ENCODE results near the gene TFF3.

Gene TFF3

DNA sequence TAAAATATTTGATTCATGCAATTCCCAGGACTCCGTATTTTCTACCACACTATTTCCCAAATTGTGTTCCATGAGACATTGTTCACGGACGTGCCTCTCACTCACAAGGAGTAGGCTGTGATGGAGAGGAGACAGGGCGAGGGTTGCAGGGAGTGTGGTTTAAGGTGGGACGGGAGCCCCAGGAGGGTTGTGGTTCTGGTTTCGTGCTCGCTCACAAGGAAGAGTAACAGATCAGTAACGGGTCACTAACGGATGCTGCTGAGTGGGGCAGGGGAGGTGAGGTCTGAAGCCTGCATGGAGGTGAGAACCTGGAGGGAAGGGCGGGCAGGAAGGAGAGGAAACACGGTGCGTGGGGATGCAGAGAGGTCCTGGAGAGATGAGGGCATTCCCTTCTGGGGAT is 28.8 kb downstream of the TFF3 start:
- ChIA-PET POLR2A (no interaction called here), CTCF (no interaction called here)
- no peak for DNase-seq (ENCODE audit: extremely low spot score)
- TF ChIP-seq FOXM1 (IDR thresholded peaks at IDR 0.05; ENCODE audit: borderline replicate concordance): no peak
- TF ChIP-seq FOXA1 (IDR thresholded peaks at IDR 0.05): no peak
- no peak for TF ChIP-seq ELF4 (IDR thresholded peaks at IDR 0.05)
- no peak for TF ChIP-seq NFRKB (IDR thresholded peaks at IDR 0.05)
- TF ChIP-seq, protein P1, sequence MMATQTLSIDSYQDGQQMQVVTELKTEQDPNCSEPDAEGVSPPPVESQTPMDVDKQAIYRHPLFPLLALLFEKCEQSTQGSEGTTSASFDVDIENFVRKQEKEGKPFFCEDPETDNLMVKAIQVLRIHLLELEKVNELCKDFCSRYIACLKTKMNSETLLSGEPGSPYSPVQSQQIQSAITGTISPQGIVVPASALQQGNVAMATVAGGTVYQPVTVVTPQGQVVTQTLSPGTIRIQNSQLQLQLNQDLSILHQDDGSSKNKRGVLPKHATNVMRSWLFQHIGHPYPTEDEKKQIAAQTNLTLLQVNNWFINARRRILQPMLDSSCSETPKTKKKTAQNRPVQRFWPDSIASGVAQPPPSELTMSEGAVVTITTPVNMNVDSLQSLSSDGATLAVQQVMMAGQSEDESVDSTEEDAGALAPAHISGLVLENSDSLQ (IDR thresholded peaks at IDR 0.05): no peak
- TF ChIP-seq L3MBTL2 (conservative IDR thresholded peaks at IDR 0.05): no peak
- TF ChIP-seq FOXK2 (IDR thresholded peaks at IDR 0.05): no peak
- no peak for TF ChIP-seq TARDBP (IDR thresholded peaks at IDR 0.05)
- TF ChIP-seq ARNT (IDR thresholded peaks at IDR 0.05): no peak
- no peak for TF ChIP-seq HDGF (IDR thresholded peaks at IDR 0.05; ENCODE audit: borderline replicate concordance)
- TF ChIP-seq BHLHE40 (IDR thresholded peaks at IDR 0.05; ENCODE audit: borderline replicate concordance): no peak

DNA sequence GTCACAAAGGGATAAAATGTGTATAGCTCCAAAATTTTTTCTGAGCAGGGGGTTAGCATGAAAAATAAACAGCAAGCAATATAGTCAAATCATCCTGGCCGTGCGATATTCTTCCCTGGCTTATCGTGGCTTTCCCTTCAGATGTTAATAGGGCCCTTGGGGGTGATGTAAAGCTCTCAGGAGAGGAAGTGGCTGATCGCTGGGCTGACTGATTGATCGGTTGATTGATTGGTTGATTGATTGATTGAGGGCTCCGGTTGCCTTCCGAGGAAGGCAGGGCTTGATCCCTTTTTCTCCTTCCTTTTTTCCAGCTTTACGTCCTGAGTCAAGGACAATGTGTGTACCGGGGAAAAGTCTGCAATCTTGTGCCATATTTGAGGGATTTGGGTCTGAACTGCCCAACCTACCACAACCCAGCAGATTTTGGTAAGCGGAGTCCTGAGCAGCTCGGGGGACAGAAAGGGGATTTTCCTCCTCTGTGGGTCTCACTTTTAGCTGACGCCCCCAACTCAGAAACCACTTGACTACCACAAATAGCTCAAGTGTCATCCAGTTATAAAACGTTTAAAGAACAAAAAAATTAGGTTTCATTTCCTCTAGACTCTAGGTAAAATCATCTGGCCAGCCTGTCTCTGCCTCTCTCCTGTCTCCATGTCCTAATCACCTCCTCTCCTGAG is 29.5 kb downstream of the TFF3 start:
- POLR2A ChIA-PET: no interaction called here
- TF ChIP-seq ELF4 (IDR thresholded peaks at IDR 0.05) (no peak), ARNT (IDR thresholded peaks at IDR 0.05) (no peak), HDGF (IDR thresholded peaks at IDR 0.05; ENCODE audit: borderline replicate concordance) (no peak), FOXA1 (IDR thresholded peaks at IDR 0.05) (no peak), TARDBP (IDR thresholded peaks at IDR 0.05) (no peak), SP1 (IDR thresholded peaks at IDR 0.05) (no peak), LEF1 (IDR thresholded peaks at IDR 0.05; ENCODE audit: borderline replicate concordance) (no peak), SUZ12 (IDR thresholded peaks at IDR 0.05) (no peak), FOXK2 (IDR thresholded peaks at IDR 0.05) (no peak), FOXM1 (IDR thresholded peaks at IDR 0.05; ENCODE audit: borderline replicate concordance) (no peak), ZNF384 (IDR thresholded peaks at IDR 0.05) (no peak), L3MBTL2 (conservative IDR thresholded peaks at IDR 0.05) (no peak), CTBP1 (IDR thresholded peaks at IDR 0.05; ENCODE audit: borderline replicate concordance) (no peak), BHLHE40 (IDR thresholded peaks at IDR 0.05; ENCODE audit: borderline replicate concordance) (no peak), NFRKB (IDR thresholded peaks at IDR 0.05) (no peak)
- TF ChIP-seq, protein P1 (IDR thresholded peaks at IDR 0.05): no peak
- CTCF ChIA-PET: no interaction called here
- DNase-seq (ENCODE audit: extremely low spot score): no peak

DNA sequence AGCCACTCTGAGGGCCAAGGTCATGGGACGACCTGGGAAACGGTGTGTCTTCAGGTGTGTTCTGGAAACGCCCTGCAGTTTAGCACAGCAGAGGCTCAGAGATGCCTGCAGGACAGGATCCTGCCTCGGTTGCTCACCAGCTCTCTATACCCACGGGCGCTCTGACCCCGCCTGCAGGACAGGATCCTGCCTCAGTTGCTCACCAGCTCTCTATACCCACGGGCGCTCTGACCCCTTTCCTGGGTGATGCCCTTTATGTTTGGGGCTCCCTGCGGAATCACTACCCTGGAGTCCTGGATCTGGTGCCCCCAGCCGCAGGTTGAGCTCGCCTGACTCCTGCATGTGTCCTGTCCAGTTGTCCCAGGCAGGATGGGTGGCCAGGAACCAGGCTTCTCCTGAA is 32.5 kb downstream of the TFF3 start:
- TF ChIP-seq LEF1 (IDR thresholded peaks at IDR 0.05; ENCODE audit: borderline replicate concordance) (no peak), FOXA1 (IDR thresholded peaks at IDR 0.05) (no peak), L3MBTL2 (conservative IDR thresholded peaks at IDR 0.05) (no peak), CTBP1 (IDR thresholded peaks at IDR 0.05; ENCODE audit: borderline replicate concordance) (no peak), ZNF384 (IDR thresholded peaks at IDR 0.05) (no peak), SP1 (IDR thresholded peaks at IDR 0.05) (no peak), HDGF (IDR thresholded peaks at IDR 0.05; ENCODE audit: borderline replicate concordance) (no peak), FOXK2 (IDR thresholded peaks at IDR 0.05) (no peak), ELF4 (IDR thresholded peaks at IDR 0.05) (no peak), ARNT (IDR thresholded peaks at IDR 0.05) (no peak), TARDBP (IDR thresholded peaks at IDR 0.05) (no peak)
- DNase-seq (ENCODE audit: extremely low spot score): no peak
- ChIA-PET POLR2A (no interaction called here), CTCF (no interaction called here)

DNA sequence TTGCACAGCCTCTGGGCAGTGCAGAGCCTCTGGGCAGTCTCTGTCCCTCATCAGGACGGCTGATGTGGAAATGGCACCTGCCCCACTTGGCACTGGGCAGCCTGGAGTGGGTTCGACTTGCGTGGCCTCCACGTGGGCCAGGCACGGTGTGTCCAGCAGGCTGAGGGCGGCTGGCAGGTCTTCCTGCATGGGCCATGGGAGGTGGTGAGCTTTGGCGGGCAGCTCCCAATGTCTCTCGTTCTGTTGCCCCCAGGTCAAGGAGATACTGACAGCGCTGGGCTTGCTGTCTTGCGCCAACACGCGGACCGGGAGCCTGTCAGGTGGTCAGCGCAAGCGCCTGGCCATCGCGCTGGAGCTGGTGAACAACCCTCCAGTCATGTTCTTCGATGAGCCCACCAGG is 33.2 kb downstream of the TFF3 start:
- TF ChIP-seq BHLHE40 (IDR thresholded peaks at IDR 0.05; ENCODE audit: borderline replicate concordance) (no peak), FOXA1 (IDR thresholded peaks at IDR 0.05) (no peak), SP1 (IDR thresholded peaks at IDR 0.05) (no peak), ARNT (IDR thresholded peaks at IDR 0.05) (no peak), TARDBP (IDR thresholded peaks at IDR 0.05) (no peak)
- TF ChIP-seq, protein P1 (IDR thresholded peaks at IDR 0.05): no peak
- no peak for DNase-seq (ENCODE audit: extremely low spot score)
- POLR2A ChIA-PET: no interaction called here
- CTCF ChIA-PET: no interaction called here

DNA sequence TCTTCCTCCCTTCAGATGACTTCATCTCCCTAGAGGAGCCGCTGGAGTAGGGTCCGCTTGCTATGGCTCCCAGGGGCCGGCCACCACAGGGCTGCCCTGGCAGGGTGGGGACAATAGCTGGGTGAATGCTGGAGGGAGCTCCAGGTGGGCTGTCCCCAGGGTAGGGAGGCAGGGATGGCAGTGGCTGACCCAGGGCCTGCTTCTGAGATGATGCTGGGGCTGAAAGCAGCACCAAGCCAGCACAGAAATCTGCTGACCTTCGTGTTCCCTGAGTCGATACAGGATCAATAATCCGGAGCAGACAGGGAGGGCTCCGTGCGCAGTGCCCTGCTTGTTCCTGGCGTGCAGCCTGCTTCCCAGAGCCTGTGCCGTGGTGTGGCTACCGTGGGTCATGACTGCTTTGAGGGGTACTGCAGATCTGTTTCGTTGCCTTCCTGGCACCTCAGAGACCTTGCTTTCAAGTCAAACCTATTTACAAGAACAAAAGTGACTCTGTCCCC is 34.0 kb downstream of the TFF3 start:
- CTCF ChIA-PET: no interaction called here

More for the DNA sequence above, 34.0 kb downstream of the TFF3 start:
- POLR2A ChIA-PET: no interaction called here
- DNase-seq (ENCODE audit: extremely low spot score): no peak
- TF ChIP-seq TARDBP (IDR thresholded peaks at IDR 0.05) (no peak), NFRKB (IDR thresholded peaks at IDR 0.05) (no peak), ZNF384 (IDR thresholded peaks at IDR 0.05) (no peak), SUZ12 (IDR thresholded peaks at IDR 0.05) (no peak), FOXM1 (IDR thresholded peaks at IDR 0.05; ENCODE audit: borderline replicate concordance) (no peak), L3MBTL2 (conservative IDR thresholded peaks at IDR 0.05) (no peak), ARNT (IDR thresholded peaks at IDR 0.05) (no peak), ELF4 (IDR thresholded peaks at IDR 0.05) (no peak), FOXA1 (IDR thresholded peaks at IDR 0.05) (no peak), FOXK2 (IDR thresholded peaks at IDR 0.05) (no peak), CTBP1 (IDR thresholded peaks at IDR 0.05; ENCODE audit: borderline replicate concordance) (no peak), HDGF (IDR thresholded peaks at IDR 0.05; ENCODE audit: borderline replicate concordance) (no peak), BHLHE40 (IDR thresholded peaks at IDR 0.05; ENCODE audit: borderline replicate concordance) (no peak), SP1 (IDR thresholded peaks at IDR 0.05) (no peak), LEF1 (IDR thresholded peaks at IDR 0.05; ENCODE audit: borderline replicate concordance) (no peak)
- TF ChIP-seq, protein P1 (IDR thresholded peaks at IDR 0.05): no peak

Measured in HEK293T (cell line).